Forelimb muscle (tissue), 1 donor: ENCODE data around the gene CADPS. TPM values are rescaled to one million over a fixed set of nuclear protein-coding genes. Genes with fewer than 3 reads are reported as not detected.

Experiments
- DNase-seq: peaks from one replicate; pipeline ENCODE4 v3.0.0-alpha.2; 2013; ENCODE audit warnings: low read depth
- polyA plus RNA-seq: library from polyadenylated mRNA; unstranded; fragments of 120-200 nt; gene quantifications from one replicate; pipeline ENCODE4 v1.2.1, GENCODE V29; 2013; ENCODE audit not compliant: insufficient read length

The CADPS gene
- polyA plus RNA-seq, 1 donor = 2.2 TPM

GRCh38 chr3:62688812-62689211 is 186.4 kb downstream of the CADPS start:
- DNase-seq = no peak

GRCh38 chr3:62688050-62688449 is 187.2 kb downstream of the CADPS start:
- no peak for DNase-seq

DNA sequence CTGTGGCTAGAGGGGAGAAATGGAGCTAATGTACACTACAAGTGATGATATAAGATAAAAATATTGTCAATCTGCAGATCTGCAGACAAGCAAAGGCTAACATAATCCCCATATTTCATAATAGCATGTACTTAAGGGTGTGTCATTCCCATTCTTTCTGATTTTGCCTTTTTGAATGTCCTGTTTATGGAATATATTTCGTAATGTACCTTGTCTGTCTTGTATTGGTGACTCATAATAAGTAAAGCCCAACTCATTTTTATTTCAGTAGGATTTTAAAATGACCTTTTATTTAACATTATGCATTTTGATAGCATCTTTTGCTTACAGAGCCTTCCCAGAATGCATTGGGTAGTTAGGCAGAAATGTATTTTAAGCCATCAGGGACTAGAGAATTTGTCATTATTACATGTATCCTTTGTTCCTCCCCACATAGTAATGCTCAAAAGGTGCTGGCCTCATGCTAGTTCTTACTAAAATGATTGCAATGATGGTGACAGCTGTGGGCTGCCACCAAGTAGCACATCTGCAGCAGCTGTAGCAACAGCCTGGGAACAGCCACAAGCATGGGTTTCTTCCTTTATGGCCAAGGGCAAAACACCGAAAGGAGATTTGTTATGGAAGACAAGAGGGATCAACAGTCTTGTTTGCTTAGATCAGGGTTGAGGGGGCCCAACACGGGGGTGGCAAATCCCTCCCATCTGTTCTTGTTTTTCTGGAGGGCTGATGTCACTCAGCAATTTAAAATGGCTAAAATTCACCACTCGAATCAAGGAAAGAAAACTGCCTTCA is 188.5 kb downstream of the CADPS start:
- no peak for DNase-seq

GRCh38 chr3:62682826-62683225 is 192.4 kb downstream of the CADPS start:
- DNase-seq = no peak

- no peak for DNase-seq
These were observed 195.2 kb downstream of the CADPS start for GRCh38 chr3:62679988-62680387.

GRCh38 chr3:62678841-62679240 is 196.4 kb downstream of the CADPS start:
- DNase-seq = no peak

GRCh38 chr3:62677926-62678325 is 197.3 kb downstream of the CADPS start:
- DNase-seq = no peak

DNA sequence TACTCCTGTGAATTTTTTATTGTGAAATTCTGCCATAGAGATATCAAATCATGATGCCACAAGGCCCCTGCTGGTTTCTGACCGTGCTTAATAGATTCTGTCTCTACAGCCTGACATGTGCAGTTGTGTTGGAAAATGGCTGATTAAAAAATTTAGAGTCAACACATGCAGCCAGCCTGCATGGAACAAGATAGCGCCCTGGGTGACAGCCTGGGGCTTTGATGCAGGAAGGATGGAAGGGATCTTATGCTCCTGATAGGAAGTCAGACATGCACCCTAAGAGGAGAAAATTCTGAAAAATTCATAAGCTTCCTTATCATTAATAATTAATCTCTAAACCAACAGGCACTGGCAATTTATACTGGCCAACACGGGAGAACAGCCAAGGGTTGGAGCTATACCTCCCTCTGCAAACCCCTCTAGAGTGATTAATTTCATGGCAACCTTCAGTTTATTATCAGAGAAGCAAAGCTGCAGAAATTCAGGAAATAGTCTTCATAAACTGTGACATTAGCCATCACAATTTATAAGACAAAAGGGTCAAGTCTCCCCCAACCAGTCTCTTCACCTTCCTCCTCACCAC is 198.4 kb downstream of the CADPS start:
- no peak for DNase-seq

GRCh38 chr3:62675492-62675891 is 199.7 kb downstream of the CADPS start:
- no peak for DNase-seq

- DNase-seq = no peak
These were observed 202.3 kb downstream of the CADPS start for GRCh38 chr3:62672988-62673313.

DNA sequence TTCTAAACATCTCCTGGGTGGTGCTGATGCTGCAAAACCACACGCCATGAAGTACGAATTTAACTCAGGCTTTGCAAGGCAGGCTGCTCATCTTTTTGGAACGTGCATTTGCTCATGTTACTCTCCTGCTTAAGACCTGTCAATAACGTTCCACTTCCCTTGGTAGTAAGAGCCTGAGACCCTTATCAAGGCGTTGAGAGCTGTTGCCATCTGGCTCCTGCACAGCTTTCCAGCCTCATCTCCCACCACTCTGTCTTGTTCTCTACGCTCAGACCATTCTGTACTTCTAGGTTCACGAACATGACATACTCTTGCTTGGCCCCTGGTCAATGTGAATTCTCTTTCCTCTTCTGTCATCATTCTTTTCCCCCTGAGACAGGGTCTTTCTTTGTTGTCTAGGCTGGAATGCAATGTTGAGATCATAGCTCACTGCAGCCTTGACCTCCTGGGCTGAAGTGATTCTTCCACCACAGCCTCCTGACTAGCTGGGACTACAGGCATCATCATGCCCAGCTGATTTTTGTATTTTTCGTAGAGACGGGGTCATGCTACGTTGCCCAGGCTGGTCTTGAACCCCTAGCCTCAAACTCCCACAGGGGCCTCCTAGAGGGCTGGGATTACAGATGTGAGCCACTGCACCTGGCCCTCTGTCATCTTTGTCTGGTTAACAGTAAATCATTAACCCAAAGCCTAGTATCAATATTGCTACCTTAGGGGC is 202.8 kb downstream of the CADPS start:
- DNase-seq = no peak

DNA sequence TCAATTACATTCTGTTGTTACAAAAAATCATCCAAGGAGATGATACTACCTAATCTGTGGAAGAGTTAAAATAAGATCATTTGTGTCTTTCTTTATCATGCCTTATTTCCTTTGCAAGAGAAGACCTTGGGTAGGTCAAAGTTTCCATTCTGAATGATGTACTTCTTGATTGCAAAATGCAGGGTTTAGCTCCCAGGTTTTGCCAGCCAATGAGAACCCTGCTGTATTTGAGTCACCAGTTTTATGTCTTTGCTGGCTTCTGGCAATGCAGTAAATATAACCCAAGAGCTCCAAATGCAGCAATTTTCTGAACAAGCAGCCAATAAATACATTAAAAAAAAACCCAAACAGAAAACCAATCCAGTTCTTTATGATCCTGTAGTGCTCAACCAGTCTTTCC is 204.9 kb downstream of the CADPS start:
- no peak for DNase-seq

DNA sequence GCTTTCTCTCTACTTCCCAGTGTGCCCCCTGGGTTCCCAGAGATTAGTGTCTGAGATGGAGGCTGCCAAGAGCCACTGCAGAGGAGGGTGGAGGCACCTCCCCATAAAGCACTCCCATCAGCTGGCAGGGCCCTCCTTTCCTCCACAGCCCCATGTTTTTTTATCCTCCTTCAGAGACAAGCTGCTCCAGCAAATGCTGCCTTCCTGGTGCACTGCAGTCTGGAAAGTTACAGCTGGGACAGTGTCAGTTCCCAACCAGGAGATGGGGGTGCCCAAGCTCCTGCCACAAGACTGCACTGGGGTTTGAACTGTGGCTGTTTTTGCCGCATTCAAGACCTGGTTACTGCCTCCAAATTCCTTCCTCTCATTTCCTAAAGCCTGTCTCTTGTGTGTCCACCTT is 206.1 kb downstream of the CADPS start:
- DNase-seq = no peak

- DNase-seq = no peak
These were observed 207.5 kb downstream of the CADPS start for GRCh38 chr3:62667714-62668113.

DNA sequence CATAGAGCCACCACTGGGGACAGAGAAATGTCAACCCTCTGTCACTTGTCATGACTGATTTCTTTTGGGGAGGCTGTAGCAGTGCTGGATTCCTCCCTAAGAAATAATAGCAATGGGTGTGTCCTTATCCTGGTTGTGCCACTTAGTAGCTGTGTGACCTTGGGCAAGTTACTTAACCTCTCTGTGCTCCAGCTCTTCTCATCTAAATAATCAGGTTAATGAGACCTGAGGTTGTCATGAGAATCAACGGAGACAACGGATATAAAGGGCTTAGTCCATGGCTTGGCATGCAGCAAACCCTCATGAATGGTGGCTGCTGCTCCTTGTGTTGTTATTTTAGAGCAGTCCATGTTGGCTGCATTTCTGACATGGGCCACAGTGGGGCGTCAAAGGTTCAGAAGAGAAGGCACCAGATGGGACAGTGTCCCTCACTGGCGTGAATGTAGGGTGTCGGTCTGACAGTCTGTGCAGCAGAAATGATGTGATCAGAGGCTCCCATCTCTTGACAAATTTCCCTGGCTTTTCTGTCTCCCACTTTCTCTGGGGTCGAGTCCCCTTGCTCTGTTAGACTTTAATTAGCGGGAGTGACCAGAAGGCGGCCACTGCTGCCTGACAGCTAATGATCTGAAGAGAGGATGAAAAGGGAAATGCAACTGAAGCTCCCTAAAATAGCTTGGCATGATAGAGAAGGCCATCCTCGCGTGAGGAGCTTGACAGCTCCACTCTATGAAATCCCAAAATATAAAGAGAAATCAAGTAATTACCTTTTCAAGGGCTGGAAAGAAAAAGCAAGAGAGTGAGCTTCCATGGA is 209.4 kb downstream of the CADPS start:
- DNase-seq = peak; percentile 22

- DNase-seq = no peak
These were observed 212.5 kb downstream of the CADPS start for GRCh38 chr3:62662677-62663076.

DNA sequence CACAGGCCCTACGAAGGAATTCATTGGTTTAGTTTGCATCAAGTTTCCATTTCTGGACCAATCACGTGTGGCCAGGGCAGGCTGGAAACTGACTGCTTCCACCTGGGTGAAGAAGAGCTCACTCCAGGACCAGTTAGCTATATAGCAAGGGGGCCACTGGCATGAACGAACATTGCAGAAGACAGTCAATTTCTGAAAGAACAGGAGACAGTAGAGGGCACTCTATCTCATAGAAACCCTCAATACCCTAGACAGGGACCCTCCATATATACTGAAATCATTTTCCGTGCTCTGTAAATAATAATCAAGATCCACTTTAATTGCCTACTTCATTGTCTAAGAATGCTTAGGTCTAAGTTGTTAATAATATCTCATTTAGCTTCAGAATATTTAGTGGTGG is 215.6 kb downstream of the CADPS start:
- no peak for DNase-seq

DNA sequence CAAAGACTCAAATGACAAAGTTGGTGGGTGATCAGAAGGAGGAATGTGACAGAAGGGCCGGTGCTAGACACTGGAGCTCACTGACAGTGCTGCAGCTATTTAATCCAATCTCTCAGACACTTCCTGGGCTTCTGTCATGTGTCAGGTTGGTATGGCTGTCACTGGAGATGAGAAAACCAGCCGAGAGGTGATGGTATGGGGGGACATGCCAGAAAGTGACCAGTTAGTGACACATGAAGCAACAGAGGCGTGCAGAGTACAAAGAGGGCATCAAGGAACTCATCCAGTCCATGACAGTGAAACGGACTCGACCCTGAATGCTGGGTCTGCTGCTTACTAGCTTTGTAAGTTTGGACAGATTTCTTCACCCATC is 219.5 kb downstream of the CADPS start:
- no peak for DNase-seq

GRCh38 chr3:62655056-62655690 is 220.0 kb downstream of the CADPS start:
- no peak for DNase-seq

GRCh38 chr3:62653796-62654195 is 221.4 kb downstream of the CADPS start:
- no peak for DNase-seq

- no peak for DNase-seq
These were observed 227.5 kb downstream of the CADPS start for GRCh38 chr3:62647711-62648110.

DNA sequence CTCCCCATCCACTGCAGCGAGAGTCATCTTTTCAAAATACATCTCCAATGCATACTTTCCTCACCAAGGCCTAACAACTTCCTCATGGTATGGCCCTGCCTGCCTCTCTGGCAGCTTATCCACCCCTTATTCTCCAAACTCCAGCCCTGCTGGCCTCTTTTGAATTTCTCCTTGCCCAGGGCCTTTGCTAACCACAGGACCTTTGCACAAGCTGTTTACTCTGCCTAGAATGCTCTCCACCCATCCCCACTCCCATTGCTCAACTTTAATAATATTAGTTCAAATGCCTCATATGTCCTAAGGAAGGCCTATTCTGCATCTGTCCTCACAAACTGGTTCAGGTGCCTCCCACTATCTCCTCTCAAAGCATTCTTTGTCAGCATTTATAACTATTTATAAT is 230.7 kb downstream of the CADPS start:
- no peak for DNase-seq
